Fibroblast of skin of right biceps (primary cell): ENCODE measurements around the gene WNT2.
"Not testable (repeated sequence)": the region's sequence is repeated elsewhere in the genome, so short reads cannot be mapped to it uniquely, and the experiment has no call there.

Experiments
- DNase-seq: peaks from one replicate; pipeline ENCODE4 v3.0.0-alpha.2; 2013

WNT2 gene

GRCh38 chr7:117259615-117260014 lies 63.2 kb downstream of the WNT2 start:
- DNase-seq = peak; percentile 90

- DNase-seq = peak; percentile 97
Observed at GRCh38 chr7:117251687-117252086, 71.2 kb downstream of the WNT2 start.

GRCh38 chr7:117250801-117251200 lies 72.1 kb downstream of the WNT2 start:
- DNase-seq = peak; percentile 76

GRCh38 chr7:117250245-117250644 lies 72.6 kb downstream of the WNT2 start:
- no peak for DNase-seq

- DNase-seq = no peak
Observed at GRCh38 chr7:117249696-117250095, 73.2 kb downstream of the WNT2 start.

DNA sequence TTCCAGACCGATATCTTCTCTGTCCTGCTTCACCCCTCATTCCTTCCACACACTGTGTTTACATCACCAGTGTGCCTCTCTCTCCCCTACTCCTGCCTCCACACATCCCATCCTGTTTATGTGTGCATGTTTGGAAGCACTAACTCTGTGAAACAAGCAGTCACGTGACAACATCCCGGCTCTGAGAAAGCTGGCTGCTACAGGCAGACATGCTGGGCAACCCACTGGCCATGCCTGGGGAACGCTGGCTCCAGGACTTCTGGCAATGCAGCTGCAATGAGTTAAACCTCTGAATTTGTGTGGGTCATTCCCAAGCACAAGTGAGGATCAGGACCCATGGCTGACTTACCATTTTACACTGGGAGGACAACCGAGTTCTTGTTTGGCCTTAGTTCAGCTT lies 74.0 kb downstream of the WNT2 start:
- no peak for DNase-seq

DNA sequence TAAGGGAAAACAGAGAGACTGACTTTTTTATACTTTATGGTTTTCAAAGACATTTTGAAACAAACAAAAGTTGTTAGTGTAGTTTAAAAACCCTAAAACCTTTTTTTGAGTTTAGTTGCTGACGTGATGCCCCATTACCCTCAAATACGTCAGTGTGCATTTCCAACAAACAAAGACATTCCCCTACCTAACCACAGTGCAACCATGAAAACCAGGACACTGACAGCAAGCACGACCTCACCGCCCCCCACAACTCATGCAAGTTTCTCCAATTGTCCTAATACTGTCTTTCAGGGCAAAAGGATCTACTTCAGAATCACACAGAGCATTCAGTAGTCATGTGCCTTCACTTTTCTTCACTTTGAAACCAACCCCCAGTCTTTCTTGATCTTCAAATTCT lies 75.0 kb downstream of the WNT2 start:
- DNase-seq = peak; percentile 48

- not testable (repeated sequence) for DNase-seq
Observed at GRCh38 chr7:117245703-117246102, 77.2 kb downstream of the WNT2 start.

- DNase-seq = no peak
Observed at GRCh38 chr7:117243390-117243789, 79.5 kb downstream of the WNT2 start.

GRCh38 chr7:117241088-117241487 lies 81.8 kb downstream of the WNT2 start:
- DNase-seq = no peak

DNA sequence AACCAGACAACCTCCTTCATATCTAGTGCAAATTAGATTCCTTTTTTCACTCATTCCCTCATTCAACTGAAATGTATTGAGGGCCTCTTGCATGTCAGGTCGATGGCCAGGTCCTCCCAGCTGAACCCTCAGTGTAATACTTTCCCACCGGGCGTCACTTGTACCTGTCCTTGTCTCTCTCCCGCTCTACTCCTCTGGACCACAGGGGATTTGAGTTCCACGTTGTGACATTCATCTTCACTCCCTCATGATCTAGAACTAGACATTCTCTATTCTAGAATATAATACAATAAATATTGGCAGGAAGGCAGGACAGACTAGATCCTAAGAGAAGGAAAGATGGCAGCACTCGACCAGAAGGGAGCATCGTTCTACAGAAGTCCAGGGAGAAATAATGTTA lies 83.9 kb downstream of the WNT2 start:
- DNase-seq = no peak

DNA sequence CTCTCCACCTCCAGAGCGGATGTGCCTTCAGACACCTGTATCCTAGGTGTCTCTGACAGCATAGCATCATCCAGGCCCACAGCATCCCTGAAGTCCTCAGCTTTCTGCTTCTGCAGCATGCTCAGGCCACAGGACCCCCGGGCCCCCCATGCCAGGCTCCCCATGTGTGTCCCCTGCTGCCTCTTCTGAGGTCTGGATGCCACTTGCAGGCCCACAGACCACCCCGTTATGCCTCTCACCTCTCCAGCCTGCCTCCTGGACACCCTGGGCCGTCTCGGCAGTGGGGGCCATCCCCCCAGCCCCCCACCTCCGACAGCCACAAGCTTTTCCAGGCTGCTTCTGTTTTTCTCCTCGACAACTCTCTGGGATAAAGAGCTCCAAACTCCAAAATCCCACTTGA lies 84.4 kb downstream of the WNT2 start:
- DNase-seq = no peak

DNA sequence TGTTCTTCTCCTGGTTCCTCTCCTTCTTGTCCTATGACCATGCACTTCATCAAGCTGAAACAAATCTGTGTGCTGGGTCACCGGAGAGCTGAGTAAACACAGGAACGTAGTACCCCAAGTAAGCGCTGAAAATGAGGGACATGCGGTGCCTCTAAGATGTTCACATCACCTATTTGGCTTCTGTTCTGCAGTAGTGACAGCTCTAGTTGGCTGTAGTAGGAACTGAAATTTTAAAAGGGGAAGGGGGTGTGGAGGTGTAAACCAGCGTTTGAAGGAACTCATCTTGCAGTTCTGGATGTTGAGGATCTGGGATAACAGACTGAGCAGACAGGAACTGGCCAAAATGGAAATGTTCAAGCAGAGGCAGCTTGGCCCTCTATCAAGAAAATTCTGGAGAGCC lies 85.2 kb downstream of the WNT2 start:
- DNase-seq = no peak

- no peak for DNase-seq
Observed at GRCh38 chr7:117231047-117231359, 91.9 kb downstream of the WNT2 start.

- peak; percentile 90 for DNase-seq
Observed at GRCh38 chr7:117230276-117231046, 92.4 kb downstream of the WNT2 start.

- DNase-seq = no peak
Observed at GRCh38 chr7:117229350-117229749, 93.5 kb downstream of the WNT2 start.

GRCh38 chr7:117227091-117227490 lies 95.8 kb downstream of the WNT2 start:
- no peak for DNase-seq

DNA sequence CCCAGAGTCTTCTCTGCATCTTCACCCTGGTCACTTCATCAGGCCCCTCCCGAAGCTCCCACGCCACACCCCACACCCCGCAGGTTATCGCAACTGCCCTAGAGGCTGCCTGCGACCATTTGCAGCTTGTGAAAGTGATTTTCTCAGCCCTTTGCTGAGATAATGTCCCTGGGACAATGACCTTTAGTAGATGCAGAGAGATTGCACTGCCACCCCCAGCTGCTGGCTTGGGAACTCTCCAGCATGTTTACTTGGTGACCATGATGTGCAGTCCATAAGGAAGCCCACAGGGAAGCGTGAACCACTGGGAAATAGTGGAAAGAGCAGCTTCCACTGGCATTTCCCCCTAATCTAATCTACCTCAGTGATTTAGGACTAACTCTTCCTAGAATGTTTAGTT lies 97.3 kb downstream of the WNT2 start:
- no peak for DNase-seq
